ENCODE data around the gene TFAP2E. TPM values are rescaled to one million over a fixed set of nuclear protein-coding genes. Genes with fewer than 3 reads are reported as not detected.

TFAP2E gene
- total RNA-seq, 1 donor = 0.18 TPM

DNA sequence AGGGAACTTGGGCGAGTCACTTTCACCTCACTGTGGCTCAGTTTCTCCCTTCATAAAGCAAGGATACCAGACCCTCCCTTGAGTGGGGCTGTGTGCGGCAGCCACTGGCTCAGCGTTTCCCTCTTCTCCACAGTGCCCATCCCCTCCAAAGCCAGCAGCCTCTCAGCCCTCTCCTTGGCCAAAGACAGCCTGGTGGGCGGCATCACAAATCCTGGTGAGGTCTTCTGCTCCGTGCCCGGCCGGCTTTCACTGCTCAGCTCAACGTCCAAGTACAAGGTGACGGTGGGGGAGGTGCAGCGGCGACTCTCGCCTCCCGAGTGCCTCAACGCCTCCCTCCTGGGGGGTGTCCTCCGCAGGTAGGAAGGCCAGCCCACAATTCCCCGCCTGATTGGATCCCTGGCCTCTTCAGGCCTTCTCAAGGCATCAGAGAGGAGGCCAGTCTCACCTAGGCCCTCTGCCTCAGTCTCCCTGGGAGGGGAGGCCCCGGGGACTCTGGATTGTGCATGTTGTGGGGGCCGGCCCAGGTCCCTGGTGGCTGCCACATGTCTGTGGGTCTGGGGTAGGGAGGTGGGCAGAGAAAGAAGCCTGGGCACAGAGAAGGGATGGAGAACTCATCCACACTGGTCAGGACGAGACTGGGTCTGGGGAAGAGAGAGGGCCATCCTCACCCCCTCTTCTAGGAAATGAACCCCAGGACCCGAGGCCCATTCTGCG lies 15.2 kb downstream of the TFAP2E start:
- H3K4me3 ChIP-seq (ENCODE audit: low read depth, low read length) = no peak overlapping the region
- TF ChIP-seq, protein P1, sequence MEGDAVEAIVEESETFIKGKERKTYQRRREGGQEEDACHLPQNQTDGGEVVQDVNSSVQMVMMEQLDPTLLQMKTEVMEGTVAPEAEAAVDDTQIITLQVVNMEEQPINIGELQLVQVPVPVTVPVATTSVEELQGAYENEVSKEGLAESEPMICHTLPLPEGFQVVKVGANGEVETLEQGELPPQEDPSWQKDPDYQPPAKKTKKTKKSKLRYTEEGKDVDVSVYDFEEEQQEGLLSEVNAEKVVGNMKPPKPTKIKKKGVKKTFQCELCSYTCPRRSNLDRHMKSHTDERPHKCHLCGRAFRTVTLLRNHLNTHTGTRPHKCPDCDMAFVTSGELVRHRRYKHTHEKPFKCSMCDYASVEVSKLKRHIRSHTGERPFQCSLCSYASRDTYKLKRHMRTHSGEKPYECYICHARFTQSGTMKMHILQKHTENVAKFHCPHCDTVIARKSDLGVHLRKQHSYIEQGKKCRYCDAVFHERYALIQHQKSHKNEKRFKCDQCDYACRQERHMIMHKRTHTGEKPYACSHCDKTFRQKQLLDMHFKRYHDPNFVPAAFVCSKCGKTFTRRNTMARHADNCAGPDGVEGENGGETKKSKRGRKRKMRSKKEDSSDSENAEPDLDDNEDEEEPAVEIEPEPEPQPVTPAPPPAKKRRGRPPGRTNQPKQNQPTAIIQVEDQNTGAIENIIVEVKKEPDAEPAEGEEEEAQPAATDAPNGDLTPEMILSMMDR (IDR thresholded peaks at IDR 0.05; ENCODE audit: insufficient read depth, low read length) = no peak
- DNase-seq (ENCODE audit: low read depth) = no peak

DNA sequence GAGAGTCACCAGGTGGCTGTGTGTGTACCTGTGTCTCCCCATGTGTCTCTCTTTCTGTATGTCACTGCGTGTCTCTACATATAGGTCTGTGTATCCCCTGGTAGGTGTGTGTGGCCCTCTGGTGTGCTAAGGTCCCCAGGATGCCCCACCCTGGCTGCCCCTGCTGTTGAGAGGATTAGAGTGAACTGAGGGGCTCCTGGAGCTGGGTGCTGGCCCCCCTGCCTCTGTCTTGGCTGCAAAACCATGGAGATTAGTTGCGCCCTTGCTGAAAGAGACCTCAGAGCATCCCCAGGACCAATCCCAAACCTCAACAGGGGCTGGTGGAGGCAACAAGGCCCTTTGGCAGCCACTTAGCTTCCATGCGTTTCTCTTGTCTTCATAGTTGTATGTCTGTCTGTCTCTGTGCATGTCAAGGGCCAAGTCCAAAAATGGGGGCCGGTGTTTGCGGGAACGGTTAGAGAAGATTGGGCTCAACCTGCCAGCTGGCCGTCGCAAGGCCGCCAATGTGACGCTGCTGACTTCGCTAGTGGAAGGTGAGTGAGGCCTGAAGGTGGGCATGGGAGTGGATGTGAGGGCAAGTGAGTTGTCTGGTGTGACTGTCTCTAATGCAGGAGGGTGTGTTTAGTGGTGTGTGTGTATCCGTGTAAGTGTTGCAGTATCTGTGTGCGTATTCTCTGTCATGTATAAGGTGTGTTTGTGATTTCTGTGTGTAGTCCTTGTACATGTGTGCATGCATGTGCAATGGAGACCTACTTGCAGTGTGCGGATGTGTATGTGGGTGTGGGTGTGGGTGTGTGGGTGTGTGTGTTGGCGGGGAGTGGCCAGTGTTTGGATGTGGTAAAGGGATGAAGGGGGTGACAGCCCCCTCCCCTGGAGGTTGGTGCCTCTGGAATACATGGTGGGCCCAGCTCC lies 16.7 kb downstream of the TFAP2E start:
- H3K4me3 ChIP-seq (ENCODE audit: low read depth, low read length) = no peak overlapping the region
- DNase-seq (ENCODE audit: low read depth) = no peak
- TF ChIP-seq, protein P1 (IDR thresholded peaks at IDR 0.05; ENCODE audit: insufficient read depth, low read length) = no peak

DNA sequence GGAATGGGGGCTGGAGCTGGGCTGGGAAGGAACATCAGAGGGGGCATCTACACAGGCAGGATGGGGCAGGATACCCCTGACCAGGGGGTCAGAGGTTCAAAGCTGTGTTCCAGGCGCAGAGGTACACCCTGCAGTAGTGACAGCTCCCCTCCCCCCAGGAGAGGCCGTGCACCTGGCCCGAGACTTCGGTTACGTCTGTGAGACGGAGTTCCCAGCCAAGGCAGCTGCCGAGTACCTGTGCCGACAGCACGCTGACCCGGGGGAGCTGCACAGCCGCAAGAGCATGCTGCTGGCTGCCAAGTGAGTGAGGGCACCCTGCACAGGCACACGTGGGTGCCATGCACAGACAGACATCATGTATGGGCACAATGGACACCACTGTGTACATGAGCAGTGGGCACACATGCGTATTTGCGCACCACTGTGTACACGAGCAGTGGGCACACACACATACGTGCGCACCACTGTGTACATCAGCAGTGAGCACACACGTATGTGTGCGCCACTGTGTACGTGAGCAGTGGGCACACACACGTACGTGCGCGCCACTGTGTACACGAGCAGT lies 17.4 kb downstream of the TFAP2E start:
- DNase-seq (ENCODE audit: low read depth) = no peak
- TF ChIP-seq, protein P1 (IDR thresholded peaks at IDR 0.05; ENCODE audit: insufficient read depth, low read length) = no peak
- H3K4me3 ChIP-seq (ENCODE audit: low read depth, low read length) = no peak overlapping the region

DNA sequence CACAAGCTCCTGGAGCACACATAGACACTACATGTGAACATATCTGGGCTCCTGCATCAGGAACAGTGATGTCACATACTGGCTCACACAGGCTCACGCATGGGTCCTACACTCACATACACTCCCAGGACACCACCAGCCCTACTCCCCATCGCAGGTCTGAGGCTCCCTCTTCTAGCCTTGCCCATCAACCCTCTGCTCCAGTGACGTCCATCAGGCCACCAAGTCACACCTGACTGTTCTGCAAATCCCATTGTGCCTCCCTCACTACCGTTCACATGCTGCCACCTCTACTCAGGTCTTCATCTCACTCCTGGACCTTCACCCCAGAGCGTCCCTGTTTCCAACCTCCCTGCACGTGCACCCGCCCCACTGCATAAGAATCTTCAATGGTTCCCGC lies 18.1 kb downstream of the TFAP2E start:
- no peak overlapping the region for H3K4me3 ChIP-seq (ENCODE audit: low read depth, low read length)
- TF ChIP-seq, protein P1 (IDR thresholded peaks at IDR 0.05; ENCODE audit: insufficient read depth, low read length) = no peak
- DNase-seq (ENCODE audit: low read depth) = no peak

DNA sequence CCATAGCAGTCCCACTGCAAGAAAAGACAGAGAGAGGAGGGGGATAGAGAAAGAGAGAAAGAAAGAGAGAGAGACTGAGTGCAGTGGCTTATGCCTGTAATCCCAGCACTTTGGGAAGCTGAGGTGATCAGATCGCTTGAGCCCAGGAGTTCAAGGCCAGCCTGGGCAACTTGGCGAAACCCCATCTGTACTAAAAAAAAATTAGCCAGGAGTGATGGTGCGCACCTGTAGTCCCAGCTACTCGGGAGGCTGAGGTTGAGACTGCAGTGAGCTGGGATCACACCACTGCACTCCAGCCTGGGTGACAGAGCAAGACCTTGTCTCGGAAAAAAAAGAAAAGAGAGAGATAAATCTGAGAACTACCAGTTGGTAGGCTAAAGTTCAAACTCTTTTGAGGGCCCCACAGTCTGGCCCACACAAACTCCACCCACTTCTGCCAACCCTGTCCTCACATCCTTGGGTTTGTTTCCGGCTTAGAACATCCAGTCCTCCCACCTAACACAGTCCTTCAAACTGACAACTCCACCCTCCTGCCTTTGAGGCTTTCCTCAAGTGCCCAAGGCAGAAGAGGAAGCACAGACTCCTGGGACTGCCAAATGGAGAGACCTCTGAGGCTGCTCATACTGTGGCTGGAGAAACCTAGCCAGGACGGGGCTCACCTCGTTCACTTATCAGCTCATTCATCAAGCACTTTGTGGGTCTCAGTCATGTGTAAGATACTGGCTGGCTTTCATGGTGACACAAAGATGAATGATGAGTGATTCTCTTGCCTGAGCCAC lies 20.1 kb downstream of the TFAP2E start:
- DNase-seq (ENCODE audit: low read depth) = no peak
- H3K4me3 ChIP-seq (ENCODE audit: low read depth, low read length) = no peak overlapping the region
- TF ChIP-seq, protein P1 (IDR thresholded peaks at IDR 0.05; ENCODE audit: insufficient read depth, low read length) = no peak

Measured in fibroblast of the aortic adventitia (primary cell).